Measurements from ENCODE around the gene LEF1.
"Not testable (repeated sequence)": the region's sequence is repeated elsewhere in the genome, so short reads cannot be mapped to it uniquely, and the experiment has no call there.

Gene LEF1

GRCh38 chr4:108013327-108013726 lies 155.4 kb downstream of the LEF1 start:
- no peak for TF ChIP-seq CTCF (IDR thresholded peaks at IDR 0.05; ENCODE audit: insufficient read depth, low read depth, low read length, missing control alignments)
- DNase-seq (ENCODE audit: low read depth): no peak
- no peak overlapping the region for H3K4me3 ChIP-seq (ENCODE audit: low read depth, low read length)

GRCh38 chr4:108012382-108012781 lies 156.3 kb downstream of the LEF1 start:
- not testable (repeated sequence) for DNase-seq (ENCODE audit: low read depth); H3K4me3 ChIP-seq (ENCODE audit: low read depth, low read length)

DNA sequence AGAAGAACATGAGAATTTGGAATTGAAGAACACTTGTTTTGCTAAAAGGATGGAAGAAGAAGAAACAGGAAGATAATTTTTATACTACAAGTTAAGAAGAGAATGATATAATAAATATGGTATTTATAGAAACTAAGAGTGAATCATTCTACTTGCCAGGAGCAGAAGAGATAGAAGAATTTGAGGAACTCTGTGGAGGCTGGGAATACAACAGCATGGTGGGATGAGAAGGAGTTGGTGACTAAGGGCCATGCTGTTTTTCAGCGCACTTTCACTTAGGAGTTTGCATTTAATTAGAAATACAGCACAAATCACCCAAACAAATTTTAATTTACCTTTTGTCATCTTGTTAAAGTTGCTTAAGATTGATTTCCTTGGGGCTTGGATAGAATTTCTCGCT lies 158.6 kb downstream of the LEF1 start:
- no peak for TF ChIP-seq CTCF (IDR thresholded peaks at IDR 0.05; ENCODE audit: insufficient read depth, low read depth, low read length, missing control alignments)

DNA sequence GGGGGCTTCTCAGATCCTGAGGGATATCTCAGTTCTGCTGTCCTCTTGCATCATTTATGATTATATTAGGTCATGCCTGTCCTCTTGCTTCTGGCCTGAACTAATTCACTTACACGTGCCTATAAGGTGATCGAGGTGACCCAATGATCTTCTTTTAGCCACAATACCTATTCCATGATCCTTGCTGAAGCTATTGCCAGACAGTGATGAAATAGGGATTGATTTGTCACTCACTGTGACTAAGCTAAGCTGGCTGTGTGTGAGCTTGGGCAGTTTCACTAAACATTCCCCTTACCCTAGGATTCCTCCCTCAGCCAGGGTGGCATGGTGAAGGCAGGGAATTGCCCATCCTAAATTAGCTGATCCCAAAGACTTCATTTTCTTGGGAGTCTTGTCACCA lies 160.0 kb downstream of the LEF1 start:
- no peak overlapping the region for H3K4me3 ChIP-seq (ENCODE audit: low read depth, low read length)
- no peak for TF ChIP-seq CTCF (IDR thresholded peaks at IDR 0.05; ENCODE audit: insufficient read depth, low read depth, low read length, missing control alignments)

More for the DNA sequence above, 158.6 kb downstream of the LEF1 start:
- no peak overlapping the region for H3K4me3 ChIP-seq (ENCODE audit: low read depth, low read length)
- DNase-seq (ENCODE audit: low read depth): no peak

GRCh38 chr4:108007984-108008383 lies 160.7 kb downstream of the LEF1 start:
- no peak overlapping the region for H3K4me3 ChIP-seq (ENCODE audit: low read depth, low read length)
- no peak for TF ChIP-seq CTCF (IDR thresholded peaks at IDR 0.05; ENCODE audit: insufficient read depth, low read depth, low read length, missing control alignments)
- DNase-seq (ENCODE audit: low read depth): no peak

More for the DNA sequence above, 160.0 kb downstream of the LEF1 start:
- DNase-seq (ENCODE audit: low read depth): no peak

- no peak for TF ChIP-seq CTCF (IDR thresholded peaks at IDR 0.05; ENCODE audit: insufficient read depth, low read depth, low read length, missing control alignments)
- no peak overlapping the region for H3K4me3 ChIP-seq (ENCODE audit: low read depth, low read length)
- no peak for DNase-seq (ENCODE audit: low read depth)
Measured at GRCh38 chr4:108006361-108006760, 162.4 kb downstream of the LEF1 start.

- no peak for DNase-seq (ENCODE audit: low read depth)
- no peak for TF ChIP-seq CTCF (IDR thresholded peaks at IDR 0.05; ENCODE audit: insufficient read depth, low read depth, low read length, missing control alignments)
- H3K4me3 ChIP-seq (ENCODE audit: low read depth, low read length): no peak overlapping the region
Measured at GRCh38 chr4:108005807-108006206, 162.9 kb downstream of the LEF1 start.
